ENCODE data around the gene CBY2.

Gene CBY2

GRCh38 chr13:45713106-45713690 lies 11.1 kb downstream of the CBY2 start:
- H3K4me1 ChIP-seq (ENCODE audit: insufficient read depth, low read length), result no peaks in the 10 kb centered on the region
- no peaks in the 10 kb centered on the region for H3K9me3 ChIP-seq (ENCODE audit: control insufficient read depth, insufficient read depth, low read length)
- no peak overlapping the region for H3K9ac ChIP-seq (ENCODE audit: low read depth, low read length)
- no peaks in the 10 kb centered on the region for H3K36me3 ChIP-seq (ENCODE audit: insufficient read depth, low read length)

GRCh38 chr13:45713721-45714120 lies 11.6 kb downstream of the CBY2 start:
- Histone ChIP-seq H3K9ac (ENCODE audit: low read depth, low read length) (no peak overlapping the region), H3K9me3 (ENCODE audit: control insufficient read depth, insufficient read depth, low read length) (no peaks in the 10 kb centered on the region), H3K36me3 (ENCODE audit: insufficient read depth, low read length) (no peaks in the 10 kb centered on the region), H3K4me1 (ENCODE audit: insufficient read depth, low read length) (no peaks in the 10 kb centered on the region; the same call in 1 of the 2 replicates)

GRCh38 chr13:45714170-45714569 lies 12.1 kb downstream of the CBY2 start:
- Histone ChIP-seq H3K4me1 (ENCODE audit: insufficient read depth, low read length) (peaks cover 2% of the 10 kb centered on the region; the same call in 1 of the 2 replicates), H3K9ac (ENCODE audit: low read depth, low read length) (no peak overlapping the region), H3K36me3 (ENCODE audit: insufficient read depth, low read length) (no peaks in the 10 kb centered on the region), H3K9me3 (ENCODE audit: control insufficient read depth, insufficient read depth, low read length) (no peaks in the 10 kb centered on the region)

GRCh38 chr13:45715351-45715750 lies 13.2 kb downstream of the CBY2 start:
- Histone ChIP-seq H3K4me1 (ENCODE audit: insufficient read depth, low read length) (peaks cover 5% of the 10 kb centered on the region; the same call in 1 of the 2 replicates), H3K36me3 (ENCODE audit: insufficient read depth, low read length) (no peaks in the 10 kb centered on the region), H3K9ac (ENCODE audit: low read depth, low read length) (no peak overlapping the region), H3K9me3 (ENCODE audit: control insufficient read depth, insufficient read depth, low read length) (no peaks in the 10 kb centered on the region)

GRCh38 chr13:45717349-45717748 lies 15.2 kb downstream of the CBY2 start:
- Histone ChIP-seq H3K9ac (ENCODE audit: low read depth, low read length) (no peak overlapping the region), H3K36me3 (ENCODE audit: insufficient read depth, low read length) (no peaks in the 10 kb centered on the region), H3K4me1 (ENCODE audit: insufficient read depth, low read length) (peaks cover 5% of the 10 kb centered on the region; the same call in 1 of the 2 replicates), H3K9me3 (ENCODE audit: control insufficient read depth, insufficient read depth, low read length) (no peaks in the 10 kb centered on the region)

- H3K9ac ChIP-seq (ENCODE audit: low read depth, low read length), result no peak overlapping the region
- H3K9me3 ChIP-seq (ENCODE audit: control insufficient read depth, insufficient read depth, low read length), result no peaks in the 10 kb centered on the region
- no peaks in the 10 kb centered on the region for H3K36me3 ChIP-seq (ENCODE audit: insufficient read depth, low read length)
- peaks cover 8% of the 10 kb centered on the region; the same call in 1 of the 2 replicates for H3K4me1 ChIP-seq (ENCODE audit: insufficient read depth, low read length)
Measured at GRCh38 chr13:45718063-45718462, 15.9 kb downstream of the CBY2 start.

- Histone ChIP-seq H3K9ac (ENCODE audit: low read depth, low read length) (no peak overlapping the region), H3K4me1 (ENCODE audit: insufficient read depth, low read length) (peaks cover 11% of the 10 kb centered on the region; the same call in 1 of the 2 replicates), H3K36me3 (ENCODE audit: insufficient read depth, low read length) (no peaks in the 10 kb centered on the region)
Measured at GRCh38 chr13:45718992-45719391, 16.9 kb downstream of the CBY2 start.

GRCh38 chr13:45721203-45721731 lies 19.1 kb downstream of the CBY2 start:
- peaks cover 11% of the 10 kb centered on the region; the same call in 1 of the 2 replicates for H3K4me1 ChIP-seq (ENCODE audit: insufficient read depth, low read length)
- no peak overlapping the region for H3K9ac ChIP-seq (ENCODE audit: low read depth, low read length)
- no peaks in the 10 kb centered on the region for H3K36me3 ChIP-seq (ENCODE audit: insufficient read depth, low read length)

More at GRCh38 chr13:45718992-45719391, 16.9 kb downstream of the CBY2 start:
- H3K9me3 ChIP-seq (ENCODE audit: control insufficient read depth, insufficient read depth, low read length), result no peaks in the 10 kb centered on the region

GRCh38 chr13:45723798-45724197 lies 21.7 kb downstream of the CBY2 start:
- H3K9me3 ChIP-seq (ENCODE audit: control insufficient read depth, insufficient read depth, low read length), result no peaks in the 10 kb centered on the region
- H3K36me3 ChIP-seq (ENCODE audit: insufficient read depth, low read length), result no peaks in the 10 kb centered on the region
- peaks cover 11% of the 10 kb centered on the region; the same call in 1 of the 2 replicates for H3K4me1 ChIP-seq (ENCODE audit: insufficient read depth, low read length)
- H3K9ac ChIP-seq (ENCODE audit: low read depth, low read length), result no peak overlapping the region

More at GRCh38 chr13:45721203-45721731, 19.1 kb downstream of the CBY2 start:
- H3K9me3 ChIP-seq (ENCODE audit: control insufficient read depth, insufficient read depth, low read length), result no peaks in the 10 kb centered on the region

- no peak overlapping the region for H3K9ac ChIP-seq (ENCODE audit: low read depth, low read length)
- no peaks in the 10 kb centered on the region for H3K4me1 ChIP-seq (ENCODE audit: insufficient read depth, low read length)
- no peaks in the 10 kb centered on the region for H3K36me3 ChIP-seq (ENCODE audit: insufficient read depth, low read length)
- H3K9me3 ChIP-seq (ENCODE audit: control insufficient read depth, insufficient read depth, low read length), result no peaks in the 10 kb centered on the region
Measured at GRCh38 chr13:45728759-45729158, 26.6 kb downstream of the CBY2 start.

GRCh38 chr13:45731455-45731854 lies 29.3 kb downstream of the CBY2 start:
- H3K9me3 ChIP-seq (ENCODE audit: control insufficient read depth, insufficient read depth, low read length), result no peaks in the 10 kb centered on the region
- H3K4me1 ChIP-seq (ENCODE audit: insufficient read depth, low read length), result no peaks in the 10 kb centered on the region
- no peak overlapping the region for H3K9ac ChIP-seq (ENCODE audit: low read depth, low read length)
- H3K36me3 ChIP-seq (ENCODE audit: insufficient read depth, low read length), result no peaks in the 10 kb centered on the region

- no peaks in the 10 kb centered on the region for H3K4me1 ChIP-seq (ENCODE audit: insufficient read depth, low read length)
- no peak overlapping the region for H3K9ac ChIP-seq (ENCODE audit: low read depth, low read length)
- no peaks in the 10 kb centered on the region for H3K9me3 ChIP-seq (ENCODE audit: control insufficient read depth, insufficient read depth, low read length)
- no peaks in the 10 kb centered on the region for H3K36me3 ChIP-seq (ENCODE audit: insufficient read depth, low read length)
Measured at GRCh38 chr13:45732916-45733315, 30.8 kb downstream of the CBY2 start.

- H3K9ac ChIP-seq (ENCODE audit: low read depth, low read length), result no peak overlapping the region
- H3K36me3 ChIP-seq (ENCODE audit: insufficient read depth, low read length), result no peaks in the 10 kb centered on the region
- no peaks in the 10 kb centered on the region for H3K9me3 ChIP-seq (ENCODE audit: control insufficient read depth, insufficient read depth, low read length)
- H3K4me1 ChIP-seq (ENCODE audit: insufficient read depth, low read length), result no peaks in the 10 kb centered on the region
Measured at GRCh38 chr13:45733361-45733760, 31.2 kb downstream of the CBY2 start.

- Histone ChIP-seq H3K36me3 (ENCODE audit: insufficient read depth, low read length) (no peaks in the 10 kb centered on the region), H3K4me1 (ENCODE audit: insufficient read depth, low read length) (no peaks in the 10 kb centered on the region), H3K9me3 (ENCODE audit: control insufficient read depth, insufficient read depth, low read length) (no peaks in the 10 kb centered on the region), H3K9ac (ENCODE audit: low read depth, low read length) (no peak overlapping the region)
Measured at GRCh38 chr13:45737571-45738017, 35.5 kb downstream of the CBY2 start.

- Histone ChIP-seq H3K9ac (ENCODE audit: low read depth, low read length) (no peak overlapping the region), H3K9me3 (ENCODE audit: control insufficient read depth, insufficient read depth, low read length) (no peaks in the 10 kb centered on the region), H3K4me1 (ENCODE audit: insufficient read depth, low read length) (no peaks in the 10 kb centered on the region), H3K36me3 (ENCODE audit: insufficient read depth, low read length) (no peaks in the 10 kb centered on the region)
Measured at GRCh38 chr13:45742985-45743384, 40.9 kb downstream of the CBY2 start.

Data from ES-I3 (cell line).